Liver (tissue), 9 donors: Measurements from ENCODE around the gene C10orf120. TPM values are rescaled to one million over a fixed set of nuclear protein-coding genes. Genes with fewer than 3 reads are reported as not detected.

Experiments
- DNase-seq: peaks from one replicate; pipeline ENCODE4 v3.0.0-alpha.2; 2017; ENCODE audit warnings: low spot score
- H3K27ac ChIP-seq, 2 donors: one replicate each; pipeline ENCODE4 v1.7.0; 2013; ENCODE audit warnings: inconsistent platforms in 2 of 2, low read length in 2 of 2, control low read depth in 1 of 2, low read depth in 1 of 2, mild to moderate bottlenecking in 1 of 2
- H3K27me3 ChIP-seq, 4 donors: one replicate each; pipeline versions ENCODE4 v1.6.1 to v1.7.0; 2013; ENCODE audit warnings: low read length in 3 of 4, inconsistent platforms in 1 of 4, mild to moderate bottlenecking in 1 of 4, moderate library complexity in 1 of 4; ENCODE audit not compliant: control insufficient read depth in 4 of 4, insufficient read depth in 4 of 4
- H3K36me3 ChIP-seq, 4 donors: one replicate each; pipeline versions ENCODE4 v1.6.1 to v1.7.0; 2013; ENCODE audit warnings: low read length in 3 of 4, mild to moderate bottlenecking in 3 of 4, low read depth in 1 of 4, moderate library complexity in 1 of 4; ENCODE audit not compliant: control insufficient read depth in 4 of 4, insufficient read depth in 3 of 4
- H3K4me1 ChIP-seq, 4 donors: one replicate each; pipeline versions ENCODE4 v1.6.1 to v1.7.0; 2013; ENCODE audit warnings: low read length in 3 of 4, mild to moderate bottlenecking in 3 of 4, moderate library complexity in 1 of 4; ENCODE audit not compliant: control insufficient read depth in 4 of 4, insufficient read depth in 4 of 4
- H3K4me3 ChIP-seq, 3 donors: one replicate each; pipeline versions ENCODE4 v1.6.1 to v1.7.0; 2013; ENCODE audit warnings: low read length in 3 of 3, control low read depth in 1 of 3, low read depth in 1 of 3, mild to moderate bottlenecking in 1 of 3
- H3K9ac ChIP-seq, 2 donors: one replicate each; pipeline ENCODE4 v1.7.0; 2013; ENCODE audit warnings: low read length in 2 of 2, mild to moderate bottlenecking in 2 of 2, moderate library complexity in 2 of 2, control low read depth in 1 of 2, low read depth in 1 of 2
- H3K9me3 ChIP-seq, 4 donors: one replicate each; pipeline versions ENCODE4 v1.6.1 to v1.7.0; 2013; ENCODE audit warnings: low read length in 3 of 4; ENCODE audit not compliant: control insufficient read depth in 4 of 4
- ATF3 ChIP-seq: IDR thresholded peaks from 2 replicates; pipeline ENCODE4 v1.6.1; 2016; ENCODE audit warnings: antibody characterized with exemption
- CTCF ChIP-seq: fragments of 150-350 bp; IDR thresholded peaks from 2 replicates; pipeline ENCODE4 v1.5.1; 2017; ENCODE audit warnings: improper control_type of control experiment, low read depth, low read length; ENCODE audit not compliant: missing input control
- EGR1 ChIP-seq, 2 donors: IDR thresholded peaks; 2 replicates each; pipeline ENCODE4 v1.6.1; 2016 to 2018; ENCODE audit warnings: antibody characterized with exemption in 2 of 2, low read depth in 2 of 2
- FOXA1 ChIP-seq: IDR thresholded peaks from 2 replicates; pipeline ENCODE4 v1.6.1; 2016; ENCODE audit warnings: antibody characterized with exemption
- FOXA2 ChIP-seq: IDR thresholded peaks from 2 replicates; pipeline ENCODE4 v1.6.1; 2016; ENCODE audit warnings: antibody characterized with exemption
- GABPA ChIP-seq, 2 donors: IDR thresholded peaks in 1 of 2; conservative IDR thresholded peaks in 1 of 2; 2 replicates each; pipeline ENCODE4 v1.6.1; 2016; ENCODE audit warnings: antibody characterized with exemption in 2 of 2, mild to moderate bottlenecking in 1 of 2, moderate library complexity in 1 of 2
- HNF4A ChIP-seq, 2 donors: conservative IDR thresholded peaks; 2 replicates each; pipeline ENCODE4 v1.6.1; 2016; ENCODE audit warnings: antibody characterized with exemption in 2 of 2, mild to moderate bottlenecking in 2 of 2
- HNF4G ChIP-seq: IDR thresholded peaks from 2 replicates; pipeline ENCODE4 v1.6.1; 2016; ENCODE audit warnings: antibody characterized with exemption
- JUND ChIP-seq, 2 donors: IDR thresholded peaks; 2 replicates each; pipeline ENCODE4 v1.6.1; 2016; ENCODE audit warnings: antibody characterized with exemption in 2 of 2
- MAX ChIP-seq: IDR thresholded peaks from 2 replicates; pipeline ENCODE4 v1.6.1; 2016; ENCODE audit warnings: antibody characterized with exemption
- NR2F2 ChIP-seq: IDR thresholded peaks from 2 replicates; pipeline ENCODE4 v1.6.1; 2016; ENCODE audit warnings: antibody characterized with exemption
- RAD21 ChIP-seq, 2 donors: IDR thresholded peaks; 2 replicates each; pipeline ENCODE4 v1.6.1; 2016; ENCODE audit warnings: antibody characterized with exemption in 2 of 2, mild to moderate bottlenecking in 2 of 2
- REST ChIP-seq: IDR thresholded peaks from 2 replicates; pipeline ENCODE4 v1.6.1; 2016; ENCODE audit warnings: antibody characterized with exemption, mild to moderate bottlenecking
- SP1 ChIP-seq: IDR thresholded peaks from 2 replicates; pipeline ENCODE4 v1.6.1; 2018; ENCODE audit warnings: antibody characterized with exemption, mild to moderate bottlenecking
- TAF1 ChIP-seq: conservative IDR thresholded peaks from 2 replicates; pipeline ENCODE4 v1.6.1; 2016; ENCODE audit warnings: antibody characterized with exemption, mild to moderate bottlenecking
- YY1 ChIP-seq: IDR thresholded peaks from 2 replicates; pipeline ENCODE4 v1.6.1; 2016; ENCODE audit warnings: antibody characterized with exemption, mild to moderate bottlenecking
- WGBS: extraction: QIAGEN DNeasy Blood & Tissue Kit; methylation state at CpG from one replicate; pipeline ENCODE4 v1.1.7; 2013; 5-methylcytosine and 5-hydroxymethylcytosine counted together
- polyA plus RNA-seq, 2 donors: library from polyadenylated mRNA; stranded (reverse) in 1 of 2; unstranded in 1 of 2; fragments of 200-250 nt in 1 of 2; fragments of >200 nt in 1 of 2; fragmentation: Nextera tagmentation in 1 of 2; extraction: Ambion mirVana in 1 of 2; gene quantifications; one replicate each; pipeline versions ENCODE4 v1.2.1 to v1.2.3, GENCODE V29; 2013 to 2015
- total RNA-seq, 2 donors: library from RNA; depleted of rRNA; stranded (reverse); fragments of >200 nt; gene quantifications; one replicate each; pipeline ENCODE4 v1.2.3, GENCODE V29; 2014
- donor health status: healthy.
- donor health status: healthy.
- donor health status: healthy.
- donor health status: healthy.
- donor health status: healthy.

Gene C10orf120
- total and polyA plus RNA-seq, 4 donors: not detected

GRCh38 chr10:122748496-122748895, 48.9 kb upstream of the C10orf120 start:
- peaks cover 0 to 9% (median 0%) of the 10 kb centered on the region in 4 donors for H3K27me3 ChIP-seq
- no peaks in the 10 kb centered on the region for H3K36me3 ChIP-seq
- no peaks in the 10 kb centered on the region for H3K9me3 ChIP-seq
- H3K27ac ChIP-seq: no peak overlapping the region
- no peaks in the 10 kb centered on the region for H3K4me1 ChIP-seq
- TF ChIP-seq CTCF: no peak
- TF ChIP-seq RAD21 (IDR thresholded peaks at IDR 0.05): no peak
- TF ChIP-seq HNF4A (conservative IDR thresholded peaks at IDR 0.05): no peak
- no peak for TF ChIP-seq HNF4G
- TF ChIP-seq ATF3: no peak
- no peak for TF ChIP-seq YY1
- no peak for TF ChIP-seq MAX
- 74% methylated on average over 2 of the region's 2 CpGs for WGBS
- H3K9ac ChIP-seq: no peak overlapping the region
- DNase-seq: no peak
- H3K4me3 ChIP-seq: no peak overlapping the region

GRCh38 chr10:122746408-122746807, 46.8 kb upstream of the C10orf120 start:
- Histone ChIP-seq H3K9me3 (no peaks in the 10 kb centered on the region), H3K4me3 (no peak overlapping the region), H3K27ac (no peak overlapping the region), H3K36me3 (no peaks in the 10 kb centered on the region), H3K27me3 (peaks cover 0 to 5% (median 0%) of the 10 kb centered on the region in 4 donors), H3K4me1 (no peaks in the 10 kb centered on the region), H3K9ac (no peak overlapping the region)
- 59% methylated on average over 6 of the region's 6 CpGs for WGBS
- no peak for DNase-seq
- TF ChIP-seq EGR1 (IDR thresholded peaks at IDR 0.05; ENCODE audit: low read depth in 2 of 2) (no peak), MAX (no peak), TAF1 (no peak), ATF3 (no peak), FOXA1 (no peak), HNF4A (conservative IDR thresholded peaks at IDR 0.05) (no peak), GABPA (IDR thresholded peaks at IDR 0.05 in 1 of 2, conservative IDR thresholded peaks at IDR 0.05 in 1 of 2) (no peak), CTCF (no peak)

GRCh38 chr10:122744257-122744656, 44.6 kb upstream of the C10orf120 start:
- Histone ChIP-seq H3K9me3 (no peaks in the 10 kb centered on the region), H3K27me3 (peaks cover 0 to 5% (median 0%) of the 10 kb centered on the region in 4 donors), H3K27ac (no peak overlapping the region), H3K4me3 (no peak overlapping the region), H3K36me3 (no peaks in the 10 kb centered on the region), H3K4me1 (no peaks in the 10 kb centered on the region), H3K9ac (no peak overlapping the region)
- WGBS: 36% methylated on average over 2 of the region's 2 CpGs
- DNase-seq: no peak
- TF ChIP-seq NR2F2 (no peak), FOXA2 (no peak), YY1 (no peak), HNF4G (no peak), SP1 (no peak), REST (no peak), FOXA1 (no peak), RAD21 (IDR thresholded peaks at IDR 0.05) (no peak), CTCF (no peak), TAF1 (no peak), JUND (IDR thresholded peaks at IDR 0.05) (no peak)
